Sigmoid colon (tissue), 4 donors: ENCODE results near the gene SLC8A1.

Source experiments
- CTCF ChIP-seq, 4 experiments: fragments of 450-650 bp in 3 of 4; fragments of 200-600 bp in 1 of 4; IDR thresholded peaks; one replicate each; pipeline ENCODE4 v1.5.1; 2016 to 2019; ENCODE audit warnings: antibody characterized with exemption in 4 of 4, mild to moderate bottlenecking in 3 of 4, moderate library complexity in 2 of 4
- EP300 ChIP-seq, 4 donors: sonication (generic); formaldehyde crosslinking; IDR thresholded peaks; one replicate each; pipeline ENCODE4 v1.6.1; 2017; ENCODE audit warnings: antibody characterized with exemption in 4 of 4
- POLR2A ChIP-seq, 2 donors: fragments of 450-650 bp; IDR thresholded peaks; one replicate each; pipeline ENCODE4 v1.6.1; 2016; ENCODE audit warnings: antibody characterized with exemption in 2 of 2, mild to moderate bottlenecking in 2 of 2, moderate library complexity in 2 of 2
- POLR2AphosphoS5 ChIP-seq, 4 donors: sonication (generic); formaldehyde crosslinking; IDR thresholded peaks; one replicate each; pipeline ENCODE4 v1.6.1; 2017; ENCODE audit warnings: antibody characterized with exemption in 4 of 4

GRCh38 chr2:40274270-40274669, 177.6 kb downstream of the SLC8A1 start:
- no peak for TF ChIP-seq POLR2A (IDR thresholded peaks at IDR 0.05)
- no peak for TF ChIP-seq CTCF (IDR thresholded peaks at IDR 0.05)
- no peak for TF ChIP-seq POLR2AphosphoS5 (IDR thresholded peaks at IDR 0.05)
- no peak for TF ChIP-seq EP300 (IDR thresholded peaks at IDR 0.05)
